Activated CD8-positive, alpha-beta memory T cell treated with anti-CD3 and anti-CD28 coated beads, Interleukin-2, amount 50 U/mL, for 1 hour (primary cell): ENCODE data around the gene STK11IP.
A peak's percentile ranks its signal among the peaks of the same experiment; 100 is the strongest.

Experiments
- DNase-seq: peaks from one replicate; pipeline ENCODE4 v3.0.0-alpha.2; 2020; ENCODE audit errors: extremely low read depth

Gene STK11IP, protein sequence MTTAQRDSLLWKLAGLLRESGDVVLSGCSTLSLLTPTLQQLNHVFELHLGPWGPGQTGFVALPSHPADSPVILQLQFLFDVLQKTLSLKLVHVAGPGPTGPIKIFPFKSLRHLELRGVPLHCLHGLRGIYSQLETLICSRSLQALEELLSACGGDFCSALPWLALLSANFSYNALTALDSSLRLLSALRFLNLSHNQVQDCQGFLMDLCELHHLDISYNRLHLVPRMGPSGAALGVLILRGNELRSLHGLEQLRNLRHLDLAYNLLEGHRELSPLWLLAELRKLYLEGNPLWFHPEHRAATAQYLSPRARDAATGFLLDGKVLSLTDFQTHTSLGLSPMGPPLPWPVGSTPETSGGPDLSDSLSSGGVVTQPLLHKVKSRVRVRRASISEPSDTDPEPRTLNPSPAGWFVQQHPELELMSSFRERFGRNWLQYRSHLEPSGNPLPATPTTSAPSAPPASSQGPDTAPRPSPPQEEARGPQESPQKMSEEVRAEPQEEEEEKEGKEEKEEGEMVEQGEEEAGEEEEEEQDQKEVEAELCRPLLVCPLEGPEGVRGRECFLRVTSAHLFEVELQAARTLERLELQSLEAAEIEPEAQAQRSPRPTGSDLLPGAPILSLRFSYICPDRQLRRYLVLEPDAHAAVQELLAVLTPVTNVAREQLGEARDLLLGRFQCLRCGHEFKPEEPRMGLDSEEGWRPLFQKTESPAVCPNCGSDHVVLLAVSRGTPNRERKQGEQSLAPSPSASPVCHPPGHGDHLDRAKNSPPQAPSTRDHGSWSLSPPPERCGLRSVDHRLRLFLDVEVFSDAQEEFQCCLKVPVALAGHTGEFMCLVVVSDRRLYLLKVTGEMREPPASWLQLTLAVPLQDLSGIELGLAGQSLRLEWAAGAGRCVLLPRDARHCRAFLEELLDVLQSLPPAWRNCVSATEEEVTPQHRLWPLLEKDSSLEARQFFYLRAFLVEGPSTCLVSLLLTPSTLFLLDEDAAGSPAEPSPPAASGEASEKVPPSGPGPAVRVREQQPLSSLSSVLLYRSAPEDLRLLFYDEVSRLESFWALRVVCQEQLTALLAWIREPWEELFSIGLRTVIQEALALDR

DNA sequence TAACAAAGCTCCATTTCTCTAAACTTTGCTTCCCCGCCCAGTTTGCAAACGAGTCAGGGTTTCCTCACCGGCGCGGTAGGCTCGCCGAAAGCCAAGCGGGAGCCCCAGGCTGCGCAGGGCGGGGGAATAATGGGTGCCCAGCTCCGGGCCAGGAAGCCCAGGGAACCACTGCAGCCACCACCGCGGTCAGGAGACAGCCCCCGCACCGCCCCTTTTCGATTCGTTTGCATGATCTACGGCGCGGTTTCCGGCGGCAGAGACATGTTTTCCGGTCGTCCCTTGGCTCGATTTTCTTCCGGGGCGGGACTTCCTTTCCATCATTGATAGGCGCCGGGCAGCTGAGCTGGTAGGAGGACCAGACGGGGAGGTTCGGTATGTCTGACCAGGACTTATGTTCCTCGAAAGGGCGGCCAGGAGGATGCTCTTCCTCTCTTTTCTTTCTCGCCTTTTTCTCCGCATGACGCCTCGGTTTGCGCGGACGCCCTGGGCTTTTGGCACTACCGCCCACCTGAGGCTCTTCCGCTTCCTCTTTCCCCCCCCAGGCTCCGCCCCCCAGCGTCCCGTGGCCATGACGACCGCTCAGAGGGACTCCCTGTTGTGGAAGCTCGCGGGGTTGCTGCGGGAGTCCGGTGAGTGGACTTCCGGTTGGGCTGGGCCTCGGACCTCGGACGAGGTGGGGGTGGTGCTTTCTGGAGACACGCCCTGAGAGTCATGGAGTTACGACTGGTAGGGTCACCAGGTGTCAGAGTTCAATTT is at the start of gene STK11IP:
TSS of gene STK11IP (plus strand) at position 306 of the 756 bp plus-strand sequence. CDS start at position 569, 263 bp downstream.
- DNase-seq, result peak; percentile 67

DNA sequence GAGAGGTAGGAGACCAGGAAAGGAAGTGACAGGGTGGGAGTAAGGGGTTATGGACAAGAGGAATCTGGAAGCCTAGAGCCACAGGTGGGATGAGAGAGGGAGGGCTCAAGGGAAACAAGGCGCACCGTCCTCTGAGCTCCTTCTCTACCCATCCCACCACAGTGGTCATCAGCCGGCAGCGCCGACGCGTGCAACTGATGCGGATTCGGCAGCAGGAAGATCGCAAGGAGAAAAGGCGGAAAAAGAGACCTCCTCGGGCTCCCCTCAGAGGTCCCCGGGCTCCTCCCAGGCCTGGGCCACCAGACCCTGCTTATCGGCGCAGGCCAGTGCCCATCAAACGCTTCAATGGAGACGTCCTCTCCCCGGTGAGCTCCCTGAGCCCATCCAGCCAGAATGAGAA is 48.7 kb upstream of the STK11IP start:
- no peak for DNase-seq

DNA sequence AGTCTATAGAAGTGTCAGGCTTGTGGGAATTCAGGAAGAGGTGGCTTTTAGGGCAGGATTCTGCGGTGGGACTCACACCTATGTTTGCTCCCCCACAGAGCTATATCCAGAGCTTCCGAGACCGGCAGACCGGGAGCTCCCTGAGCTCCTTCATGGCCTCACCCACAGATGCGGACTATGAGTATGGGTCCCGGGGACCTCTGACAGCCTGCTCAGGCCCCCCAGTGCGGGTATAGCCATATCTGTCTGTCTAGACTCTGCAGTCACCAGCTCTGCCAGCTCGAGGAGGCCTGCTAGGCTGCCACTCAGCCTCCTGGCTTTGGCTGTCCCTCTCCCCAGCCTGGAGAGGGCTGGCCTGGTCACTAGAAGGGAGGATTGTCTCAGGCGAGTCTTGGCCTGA is 48.0 kb upstream of the STK11IP start:
- no peak for DNase-seq

GRCh38 chr2:219551441-219552381 is 45.9 kb upstream of the STK11IP start:
- DNase-seq, result no peak

DNA sequence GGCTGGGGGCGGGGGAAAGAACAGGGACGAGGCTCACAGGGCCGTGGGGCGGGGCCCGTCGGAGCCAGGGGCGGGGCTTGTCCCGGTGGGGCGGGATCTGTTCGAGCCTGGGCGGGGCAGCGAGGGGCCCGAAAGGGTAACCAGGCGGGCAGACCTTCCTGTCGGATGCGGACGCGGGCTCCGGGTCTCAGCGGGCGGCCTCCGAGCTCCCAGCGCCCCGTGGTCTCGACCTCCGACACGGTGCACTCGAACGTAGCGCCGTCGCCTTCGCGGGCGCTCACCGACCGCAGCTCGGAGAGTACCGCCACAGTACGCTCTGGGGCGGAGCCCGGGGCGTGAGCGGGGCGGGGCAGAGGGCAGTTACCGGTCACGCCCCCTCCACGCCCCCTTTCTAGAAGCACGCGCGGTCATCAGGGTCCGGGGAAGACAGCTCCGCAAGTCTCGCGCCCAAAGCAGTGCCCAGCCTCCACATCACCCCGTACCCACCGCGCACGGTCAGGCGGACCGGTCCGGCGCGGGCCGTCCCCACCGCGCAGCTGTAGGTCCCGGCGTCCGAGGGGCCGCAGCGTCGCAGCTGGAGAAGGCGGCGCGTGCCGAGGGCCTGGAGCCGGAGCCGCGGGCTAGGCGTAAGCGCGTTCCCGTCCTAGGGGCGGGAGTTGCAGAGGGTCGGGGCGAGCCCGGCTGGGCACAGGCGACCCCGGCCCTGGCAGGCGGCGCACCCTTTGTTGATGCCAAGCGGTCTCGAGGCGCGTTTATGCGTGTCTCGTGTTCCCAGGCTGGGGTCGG is 45.1 kb upstream of the STK11IP start:
- DNase-seq, result peak; percentile 52

GRCh38 chr2:219553168-219553417 is 44.6 kb upstream of the STK11IP start:
- no peak for DNase-seq

- no peak for DNase-seq
These were observed 44.1 kb upstream of the STK11IP start for GRCh38 chr2:219553463-219553963.

DNA sequence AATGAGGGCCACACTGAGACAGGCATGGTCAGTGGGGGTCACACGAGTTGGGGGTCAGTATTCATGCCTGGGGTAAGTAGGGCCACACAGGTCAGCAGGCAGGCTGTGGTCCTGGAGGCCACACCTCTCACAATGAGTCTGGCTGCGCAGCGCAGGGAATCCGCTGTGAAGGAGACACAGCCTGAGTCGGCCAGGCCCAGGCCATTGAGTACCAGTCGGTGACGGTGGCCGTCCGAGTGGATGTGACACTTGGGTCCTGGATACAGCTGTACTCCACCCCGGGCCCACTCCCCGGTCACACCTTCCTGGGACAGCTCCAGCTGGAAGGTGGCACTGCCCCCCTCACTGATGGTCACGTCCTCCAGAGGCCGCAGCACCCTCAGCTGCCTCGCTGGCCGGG is 43.3 kb upstream of the STK11IP start:
- no peak for DNase-seq

GRCh38 chr2:219555956-219556355 is 41.7 kb upstream of the STK11IP start:
- DNase-seq, result no peak

DNA sequence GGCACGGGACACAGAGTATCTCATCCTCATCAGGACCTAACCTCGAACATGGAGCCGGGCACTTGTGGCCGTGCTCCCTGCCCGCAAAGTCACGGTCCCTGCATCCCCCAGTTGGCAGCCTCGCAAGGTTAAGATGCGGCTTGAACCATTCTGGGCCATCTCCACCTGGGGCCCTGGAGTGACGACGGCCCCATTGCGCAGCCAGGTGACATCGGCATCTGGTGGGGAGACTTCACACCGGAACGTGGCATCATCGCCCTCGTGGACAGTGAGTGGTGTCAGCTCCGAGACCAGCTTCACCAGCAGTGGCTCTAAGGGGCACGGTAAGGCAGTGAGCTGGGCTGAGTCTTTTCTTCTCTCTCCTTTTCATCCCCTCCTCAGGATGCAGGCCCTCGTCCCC is 41.2 kb upstream of the STK11IP start:
- no peak for DNase-seq

- DNase-seq, result no peak
These were observed 40.3 kb upstream of the STK11IP start for GRCh38 chr2:219557320-219557719.

- DNase-seq, result no peak
These were observed 39.6 kb upstream of the STK11IP start for GRCh38 chr2:219557791-219558785.

GRCh38 chr2:219559156-219559915 is 38.3 kb upstream of the STK11IP start:
- DNase-seq, result no peak

DNA sequence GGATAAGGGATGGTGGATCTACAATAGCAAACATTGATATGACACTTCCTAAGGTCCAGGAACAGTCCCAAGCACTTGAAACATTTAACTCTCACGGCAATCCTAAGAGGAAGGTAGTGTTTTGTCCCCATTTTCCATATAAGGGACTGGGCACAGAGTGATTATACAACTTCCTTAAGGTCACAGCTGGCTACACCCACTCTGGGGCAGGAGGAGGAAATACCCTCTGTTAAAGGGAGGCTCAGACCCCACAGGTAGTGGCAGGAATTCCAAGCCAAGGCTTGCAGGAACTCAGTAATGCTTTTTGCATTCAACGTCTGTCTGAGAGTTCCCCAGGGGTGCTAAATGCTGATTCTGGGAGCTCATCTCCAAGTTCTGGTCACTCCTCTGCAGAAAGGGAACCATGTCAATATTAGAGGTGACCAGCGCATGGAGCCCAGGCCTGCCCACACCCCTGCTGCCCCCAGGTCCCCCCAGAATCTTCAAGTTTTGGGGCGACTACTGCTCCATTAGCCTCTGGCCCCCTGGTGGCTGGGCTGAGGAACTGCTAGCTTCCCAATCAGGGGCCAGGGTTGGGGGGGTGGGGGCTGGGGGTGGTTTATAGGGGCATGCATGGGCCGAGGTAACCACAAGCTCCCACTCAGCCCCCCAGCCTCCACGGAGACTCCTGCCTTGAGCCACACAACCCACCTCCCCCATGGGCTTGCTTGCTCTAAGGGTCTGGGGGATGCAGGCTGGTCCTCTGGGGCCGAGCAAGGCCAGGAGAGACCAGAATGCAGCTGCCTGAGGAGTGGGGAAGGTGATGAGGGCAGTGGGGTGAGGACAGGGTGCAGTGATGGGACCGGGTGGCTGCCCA is 37.4 kb upstream of the STK11IP start:
- no peak for DNase-seq

DNA sequence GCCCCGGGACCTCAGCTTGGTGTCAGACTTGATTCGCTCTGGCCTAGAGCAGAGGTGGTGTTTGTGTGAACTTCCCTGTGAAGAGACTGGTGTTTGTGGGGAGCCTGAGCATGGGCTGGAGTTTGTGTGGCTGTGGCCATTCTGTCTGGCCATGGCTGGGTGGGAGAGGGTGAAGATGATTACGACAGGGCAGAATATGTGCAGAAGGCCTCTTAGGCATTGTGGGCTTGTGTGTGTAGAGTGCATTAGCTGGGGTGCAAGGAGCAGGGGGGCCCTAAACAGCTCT is 36.8 kb upstream of the STK11IP start:
- no peak for DNase-seq

GRCh38 chr2:219561179-219562048 is 36.2 kb upstream of the STK11IP start:
- DNase-seq, result no peak
